ENCODE measurements around the gene NRDE2.

DNA sequence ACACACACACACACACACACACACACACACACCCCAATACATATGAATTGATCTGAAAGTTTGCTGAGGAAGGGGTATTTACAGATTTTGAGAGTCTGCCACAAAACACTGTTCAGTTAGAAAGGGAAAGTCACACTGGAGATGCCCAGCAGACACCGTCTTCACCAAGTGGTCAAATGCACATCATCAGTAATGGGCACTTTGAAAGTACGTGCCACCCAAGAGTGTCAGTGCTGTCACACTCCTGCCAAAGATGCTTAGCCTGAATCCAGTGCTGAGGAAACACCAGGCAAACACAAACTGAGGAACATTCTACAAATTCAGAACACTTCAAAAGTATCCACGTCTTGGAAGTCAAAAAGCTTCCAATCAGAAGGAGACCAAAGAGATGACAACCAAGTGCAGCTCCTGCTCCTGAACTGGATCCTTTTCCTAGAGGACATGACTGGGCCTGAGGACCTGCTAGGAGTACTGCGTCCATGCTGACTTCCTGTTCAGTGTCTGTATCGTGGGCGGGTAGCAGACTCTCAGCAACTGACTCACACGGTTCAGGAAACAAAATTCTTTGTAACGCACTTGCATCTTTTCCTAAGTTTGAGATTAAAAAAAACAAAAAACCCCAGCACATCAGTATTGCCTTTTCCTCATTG, 56.8 kb downstream of the NRDE2 start:
- TF ChIP-seq, protein P1, sequence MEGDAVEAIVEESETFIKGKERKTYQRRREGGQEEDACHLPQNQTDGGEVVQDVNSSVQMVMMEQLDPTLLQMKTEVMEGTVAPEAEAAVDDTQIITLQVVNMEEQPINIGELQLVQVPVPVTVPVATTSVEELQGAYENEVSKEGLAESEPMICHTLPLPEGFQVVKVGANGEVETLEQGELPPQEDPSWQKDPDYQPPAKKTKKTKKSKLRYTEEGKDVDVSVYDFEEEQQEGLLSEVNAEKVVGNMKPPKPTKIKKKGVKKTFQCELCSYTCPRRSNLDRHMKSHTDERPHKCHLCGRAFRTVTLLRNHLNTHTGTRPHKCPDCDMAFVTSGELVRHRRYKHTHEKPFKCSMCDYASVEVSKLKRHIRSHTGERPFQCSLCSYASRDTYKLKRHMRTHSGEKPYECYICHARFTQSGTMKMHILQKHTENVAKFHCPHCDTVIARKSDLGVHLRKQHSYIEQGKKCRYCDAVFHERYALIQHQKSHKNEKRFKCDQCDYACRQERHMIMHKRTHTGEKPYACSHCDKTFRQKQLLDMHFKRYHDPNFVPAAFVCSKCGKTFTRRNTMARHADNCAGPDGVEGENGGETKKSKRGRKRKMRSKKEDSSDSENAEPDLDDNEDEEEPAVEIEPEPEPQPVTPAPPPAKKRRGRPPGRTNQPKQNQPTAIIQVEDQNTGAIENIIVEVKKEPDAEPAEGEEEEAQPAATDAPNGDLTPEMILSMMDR (conservative IDR thresholded peaks at IDR 0.05), result no peak
- no peak for TF ChIP-seq EZH2 (IDR thresholded peaks at IDR 0.05; ENCODE audit: low read depth)

Data from PC-9 (cell line).